ES-I3 (cell line): ENCODE measurements around the gene CAMTA1.
A peak's percentile ranks its signal among the peaks of the same experiment; 100 is the strongest.

ENCODE experiments used
- H3K36me3 ChIP-seq: 2 replicates; pipeline ENCODE4 v1.6.1; 2013; ENCODE audit warnings: mild to moderate bottlenecking, low read length, control low read depth, moderate library complexity; ENCODE audit not compliant: insufficient read depth
- H3K4me1 ChIP-seq: 2 replicates; pipeline ENCODE4 v1.6.1; 2013; ENCODE audit warnings: mild to moderate bottlenecking, control low read depth, low read length; ENCODE audit not compliant: insufficient read depth
- H3K9ac ChIP-seq: 2 replicates; pipeline ENCODE4 v1.6.1; 2013; ENCODE audit warnings: low read depth, mild to moderate bottlenecking, low read length, moderate library complexity
- H3K9me3 ChIP-seq: 2 replicates; pipeline ENCODE4 v1.6.1; 2013; ENCODE audit warnings: mild to moderate bottlenecking, low read length, moderate library complexity; ENCODE audit not compliant: control insufficient read depth, insufficient read depth

Gene CAMTA1

GRCh38 chr1:7768583-7768982 is 983.3 kb downstream of the CAMTA1 start:
- Histone ChIP-seq H3K36me3 (0 out of 2 replicates have a peak, but pooled peaks cover 3% of the 10 kb centered on the region), H3K9me3 (no peaks in the 10 kb centered on the region), H3K4me1 (no peaks in the 10 kb centered on the region), H3K9ac (no peak overlapping the region)

DNA sequence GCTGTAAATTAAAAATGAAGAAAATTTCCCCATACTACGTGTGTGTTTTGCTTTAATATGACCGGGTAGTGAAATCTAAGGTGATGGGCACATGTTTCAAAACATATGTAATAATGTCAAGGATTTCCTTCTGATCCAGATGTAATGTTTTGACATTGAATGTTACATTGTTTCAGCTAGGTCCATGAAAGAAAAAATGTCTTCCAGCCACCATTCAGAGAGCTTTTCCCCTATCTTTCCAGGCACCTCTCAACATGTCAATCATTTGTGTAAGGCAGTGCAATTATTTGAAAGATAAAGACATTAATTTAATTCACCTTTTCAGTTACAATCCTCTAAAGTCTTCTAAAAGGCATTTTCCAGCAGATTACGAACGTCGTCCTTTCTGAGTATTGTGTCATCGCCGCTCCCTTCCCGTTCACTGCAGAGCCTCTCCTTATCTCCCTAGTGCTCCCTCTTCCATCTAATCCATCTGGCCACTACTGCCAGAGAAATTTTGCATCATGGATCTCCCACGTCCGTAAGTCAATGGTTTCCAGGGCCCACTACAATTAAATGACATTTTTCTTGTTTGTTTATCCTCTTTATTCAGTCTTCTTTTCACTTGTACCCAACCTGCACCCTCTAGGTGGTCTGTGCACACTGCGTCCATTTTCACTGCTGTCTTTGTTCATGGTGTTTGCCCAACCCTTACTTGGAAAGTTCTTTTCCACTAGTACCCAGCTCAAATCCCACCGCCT is 984.6 kb downstream of the CAMTA1 start:
- Histone ChIP-seq H3K4me1 (no peaks in the 10 kb centered on the region), H3K9me3 (no peaks in the 10 kb centered on the region), H3K9ac (no peak overlapping the region), H3K36me3 (peaks cover 3% of the 10 kb centered on the region; the same call in 1 of the 2 replicates)

GRCh38 chr1:7770669-7770996 is 985.4 kb downstream of the CAMTA1 start:
- Histone ChIP-seq H3K36me3 (peaks cover 3% of the 10 kb centered on the region; the same call in 1 of the 2 replicates), H3K9me3 (no peaks in the 10 kb centered on the region), H3K9ac (peak overlapping the region; percentile 87; the same call in 1 of the 2 replicates), H3K4me1 (no peaks in the 10 kb centered on the region)

- H3K9ac ChIP-seq = peak within 1 kb of the TSS; percentile 87
- H3K9me3 ChIP-seq = no peaks in the 10 kb centered on the region
- no peaks in the 10 kb centered on the region for H3K4me1 ChIP-seq
- peaks cover 3% of the 10 kb centered on the region; the same call in 1 of the 2 replicates for H3K36me3 ChIP-seq
These were observed 986.0 kb downstream of the CAMTA1 start, which contains the start of gene VAMP3 for GRCh38 chr1:7770997-7771822. Gene VAMP3 (plus strand): TSS chr1:7771296. CDS start chr1:7771384, 88 bp downstream.

- peaks cover 6% of the 10 kb centered on the region; the same call in 1 of the 2 replicates for H3K36me3 ChIP-seq
- H3K4me1 ChIP-seq = no peaks in the 10 kb centered on the region
- H3K9me3 ChIP-seq = no peaks in the 10 kb centered on the region
- peak overlapping the region; percentile 74 for H3K9ac ChIP-seq
These were observed 986.6 kb downstream of the CAMTA1 start for GRCh38 chr1:7771823-7772299.

GRCh38 chr1:7777591-7777990 is 992.3 kb downstream of the CAMTA1 start:
- H3K4me1 ChIP-seq = peaks cover 2% of the 10 kb centered on the region; the same call in 1 of the 2 replicates
- H3K36me3 ChIP-seq = peaks cover 25% of the 10 kb centered on the region
- no peak overlapping the region for H3K9ac ChIP-seq
- H3K9me3 ChIP-seq = no peaks in the 10 kb centered on the region

GRCh38 chr1:7778133-7778628 is 992.9 kb downstream of the CAMTA1 start:
- Histone ChIP-seq H3K36me3 (peaks cover 21% of the 10 kb centered on the region), H3K4me1 (peaks cover 6% of the 10 kb centered on the region; the same call in 1 of the 2 replicates), H3K9me3 (no peaks in the 10 kb centered on the region), H3K9ac (no peak overlapping the region)

GRCh38 chr1:7780976-7781375 is 995.7 kb downstream of the CAMTA1 start:
- H3K9me3 ChIP-seq = no peaks in the 10 kb centered on the region
- H3K9ac ChIP-seq = no peak overlapping the region
- H3K4me1 ChIP-seq = peaks cover 6% of the 10 kb centered on the region; the same call in 1 of the 2 replicates
- peaks cover 21% of the 10 kb centered on the region for H3K36me3 ChIP-seq

DNA sequence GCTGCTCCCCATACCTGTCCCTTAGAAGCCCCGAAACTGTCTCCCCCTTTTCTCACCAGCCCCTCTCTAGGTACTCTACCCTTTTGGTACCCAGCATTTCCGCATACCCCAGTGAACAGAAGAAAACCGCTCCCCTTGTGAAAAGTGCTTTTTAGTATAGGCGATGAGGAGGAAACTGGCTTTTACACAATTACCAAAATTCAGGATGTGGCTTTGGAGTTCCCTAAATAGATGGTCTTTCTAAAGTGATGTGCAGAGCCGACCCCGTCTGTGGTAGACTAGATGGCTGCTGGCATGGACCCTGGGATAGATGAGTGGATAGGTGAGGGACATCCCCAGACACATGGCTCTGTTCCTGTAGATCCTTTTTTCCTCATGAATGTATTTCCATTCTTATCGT is 996.2 kb downstream of the CAMTA1 start:
- Histone ChIP-seq H3K9ac (no peak overlapping the region), H3K4me1 (peaks cover 6% of the 10 kb centered on the region; the same call in 1 of the 2 replicates), H3K36me3 (peaks cover 21% of the 10 kb centered on the region)

GRCh38 chr1:7781923-7782495 is 996.8 kb downstream of the CAMTA1 start:
- Histone ChIP-seq H3K9me3 (no peaks in the 10 kb centered on the region), H3K9ac (no peak overlapping the region), H3K36me3 (peaks cover 22% of the 10 kb centered on the region), H3K4me1 (peaks cover 6% of the 10 kb centered on the region; the same call in 1 of the 2 replicates)

More for the DNA sequence above, 996.2 kb downstream of the CAMTA1 start:
- H3K9me3 ChIP-seq = no peaks in the 10 kb centered on the region

GRCh38 chr1:7783178-7783711 is 998.0 kb downstream of the CAMTA1 start:
- H3K9ac ChIP-seq = peak overlapping the region; percentile 57; the same call in 1 of the 2 replicates
- H3K4me1 ChIP-seq = peaks cover 6% of the 10 kb centered on the region; the same call in 1 of the 2 replicates

GRCh38 chr1:7783826-7784491 is 998.7 kb downstream of the CAMTA1 start, which contains the start of gene PER3:
Gene PER3 (plus strand): TSS chr1:7784291. CDS start chr1:7784878, 587 bp downstream.
- H3K9me3 ChIP-seq = no peaks in the 10 kb centered on the region
- H3K36me3 ChIP-seq = peaks cover 17% of the 10 kb centered on the region
- peak within 1 kb of the TSS; percentile 57; the same call in 1 of the 2 replicates for H3K9ac ChIP-seq
- H3K4me1 ChIP-seq = peaks cover 6% of the 10 kb centered on the region; the same call in 1 of the 2 replicates

More at GRCh38 chr1:7783178-7783711, 998.0 kb downstream of the CAMTA1 start:
- Histone ChIP-seq H3K9me3 (no peaks in the 10 kb centered on the region), H3K36me3 (peaks cover 17% of the 10 kb centered on the region)

DNA sequence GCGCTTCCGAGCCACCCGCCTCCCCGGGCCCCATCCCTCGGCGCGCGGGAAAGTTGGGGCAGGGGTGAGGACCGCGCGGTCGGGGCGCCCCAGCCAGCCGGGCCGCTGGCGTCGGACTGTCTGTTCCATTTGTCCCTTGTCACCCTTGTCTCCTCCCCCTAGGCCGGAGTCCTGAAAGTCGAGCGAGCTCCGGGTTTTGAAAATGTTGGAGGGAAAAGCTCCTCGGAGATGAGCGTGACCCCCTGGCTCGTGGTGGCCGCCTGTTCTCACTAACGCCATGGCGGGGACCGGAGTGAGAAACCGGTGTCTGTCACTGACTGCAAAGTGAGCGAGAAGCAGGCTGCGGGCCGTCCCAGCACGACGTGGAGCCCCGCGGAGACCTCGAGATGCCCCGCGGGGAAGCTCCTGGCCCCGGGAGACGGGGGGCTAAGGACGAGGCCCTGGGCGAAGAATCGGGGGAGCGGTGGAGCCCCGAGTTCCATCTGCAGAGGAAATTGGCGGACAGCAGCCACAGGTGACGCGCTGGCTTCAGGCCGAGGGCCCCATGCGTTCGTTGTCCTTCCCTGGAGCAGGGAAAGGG is 999.3 kb downstream of the CAMTA1 start:
- Histone ChIP-seq H3K9ac (peak overlapping the region; percentile 51; the same call in 1 of the 2 replicates), H3K4me1 (peaks cover 6% of the 10 kb centered on the region; the same call in 1 of the 2 replicates), H3K9me3 (0 out of 2 replicates have a peak, but pooled peaks cover 4% of the 10 kb centered on the region), H3K36me3 (peaks cover 21% of the 10 kb centered on the region)
